Astrocyte (in vitro differentiated cells and primary cell): ENCODE results near the gene TENM3.
"Not testable (repeated sequence)": the region's sequence is repeated elsewhere in the genome, so short reads cannot be mapped to it uniquely, and the experiment has no call there.

Experiments used
- CTCF ChIP-seq: IDR thresholded peaks from 2 replicates; pipeline ENCODE4 v1.5.1; 2011; ENCODE audit warnings: low read depth, mild to moderate bottlenecking, inconsistent platforms, low read length, moderate library complexity; ENCODE audit not compliant: insufficient read depth
- EZH2 ChIP-seq: IDR thresholded peaks from 2 replicates; pipeline ENCODE4 v1.6.1; 2012; ENCODE audit warnings: mild to moderate bottlenecking, low read length, inconsistent platforms; ENCODE audit not compliant: insufficient read depth

GRCh38 chr4:182242260-182242659, 942 bp upstream of the TENM3 start:
- not testable (repeated sequence) for TF ChIP-seq CTCF, EZH2
